Stimulated activated CD8-positive, alpha-beta memory T cell treated with anti-CD3 and anti-CD28 coated beads, Interleukin-7, amount 100 ng/mL, for 1 hour (primary cell): Measurements from ENCODE around the gene CACHD1.
A peak's percentile ranks its signal among the peaks of the same experiment; 100 is the strongest.

Experiments
- DNase-seq, 2 donors: peaks; one replicate each; pipeline ENCODE4 v3.0.0-alpha.2; 2020; ENCODE audit warnings: low read depth in 2 of 2

CACHD1 gene

GRCh38 chr1:64469977-64470664 lies at the start of gene CACHD1:
Gene CACHD1, plus strand, starts transcription at chr1:64470129. Its CDS starts 616 bp downstream, at chr1:64470745.
- peak; percentile 17 to 25 for DNase-seq

- DNase-seq = no peak
Measured at GRCh38 chr1:64421377-64421776, 48.6 kb upstream of the CACHD1 start.

GRCh38 chr1:64423526-64423925 lies 46.4 kb upstream of the CACHD1 start:
- no peak for DNase-seq

- no peak for DNase-seq
Measured at GRCh38 chr1:64424412-64424811, 45.5 kb upstream of the CACHD1 start.

GRCh38 chr1:64425521-64425920 lies 44.4 kb upstream of the CACHD1 start:
- DNase-seq = no peak

GRCh38 chr1:64426681-64427080 lies 43.2 kb upstream of the CACHD1 start:
- no peak for DNase-seq

GRCh38 chr1:64427879-64428278 lies 42.0 kb upstream of the CACHD1 start:
- no peak for DNase-seq

- no peak for DNase-seq
Measured at GRCh38 chr1:64433308-64433707, 36.6 kb upstream of the CACHD1 start.

GRCh38 chr1:64433747-64434146 lies 36.2 kb upstream of the CACHD1 start:
- DNase-seq = no peak

GRCh38 chr1:64435000-64435399 lies 34.9 kb upstream of the CACHD1 start:
- no peak for DNase-seq

GRCh38 chr1:64437453-64437852 lies 32.5 kb upstream of the CACHD1 start:
- no peak for DNase-seq

- no peak for DNase-seq
Measured at GRCh38 chr1:64440183-64440826, 29.6 kb upstream of the CACHD1 start.

GRCh38 chr1:64451440-64451839 lies 18.5 kb upstream of the CACHD1 start:
- DNase-seq = no peak

- DNase-seq = no peak
Measured at GRCh38 chr1:64453688-64454087, 16.2 kb upstream of the CACHD1 start.

- DNase-seq = no peak
Measured at GRCh38 chr1:64458915-64459314, 11.0 kb upstream of the CACHD1 start.

GRCh38 chr1:64459743-64460142 lies 10.2 kb upstream of the CACHD1 start:
- DNase-seq = no peak

GRCh38 chr1:64466033-64466432 lies 3.9 kb upstream of the CACHD1 start:
- DNase-seq = no peak

- DNase-seq = no peak
Measured at GRCh38 chr1:64469116-64469976, 583 bp upstream of the CACHD1 start.

GRCh38 chr1:64470665-64471217 lies 812 bp downstream of the CACHD1 start:
- no peak for DNase-seq

GRCh38 chr1:64471218-64472039 lies 1.5 kb downstream of the CACHD1 start:
- DNase-seq = no peak

- DNase-seq = no peak
Measured at GRCh38 chr1:64472040-64472376, 2.1 kb downstream of the CACHD1 start.

- DNase-seq = no peak
Measured at GRCh38 chr1:64472805-64473204, 2.9 kb downstream of the CACHD1 start.
